ENCODE measurements around the gene MSANTD3.

The MSANTD3 gene

DNA sequence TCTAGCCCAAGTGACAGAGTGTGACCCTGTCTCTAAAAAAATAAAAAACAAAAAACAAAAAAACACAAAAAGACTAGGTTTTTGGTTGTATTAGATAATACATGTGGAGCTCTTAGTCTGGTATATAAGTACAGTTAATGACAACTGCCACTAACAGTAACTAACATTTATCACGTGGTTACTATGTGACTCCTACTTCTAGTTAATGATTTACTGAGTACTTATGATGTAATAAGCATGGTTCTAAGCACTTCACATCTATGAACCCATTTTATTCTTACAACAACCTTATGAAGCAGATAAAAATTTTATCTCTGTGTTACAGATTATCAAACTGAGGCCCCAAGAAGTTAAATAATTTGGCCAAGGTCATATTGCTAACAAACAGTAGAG lies 39.9 kb downstream of the MSANTD3 start:
- H3K4me3 ChIP-seq (ENCODE audit: low read depth, low read length), result no peak overlapping the region
- TF ChIP-seq, protein P1, sequence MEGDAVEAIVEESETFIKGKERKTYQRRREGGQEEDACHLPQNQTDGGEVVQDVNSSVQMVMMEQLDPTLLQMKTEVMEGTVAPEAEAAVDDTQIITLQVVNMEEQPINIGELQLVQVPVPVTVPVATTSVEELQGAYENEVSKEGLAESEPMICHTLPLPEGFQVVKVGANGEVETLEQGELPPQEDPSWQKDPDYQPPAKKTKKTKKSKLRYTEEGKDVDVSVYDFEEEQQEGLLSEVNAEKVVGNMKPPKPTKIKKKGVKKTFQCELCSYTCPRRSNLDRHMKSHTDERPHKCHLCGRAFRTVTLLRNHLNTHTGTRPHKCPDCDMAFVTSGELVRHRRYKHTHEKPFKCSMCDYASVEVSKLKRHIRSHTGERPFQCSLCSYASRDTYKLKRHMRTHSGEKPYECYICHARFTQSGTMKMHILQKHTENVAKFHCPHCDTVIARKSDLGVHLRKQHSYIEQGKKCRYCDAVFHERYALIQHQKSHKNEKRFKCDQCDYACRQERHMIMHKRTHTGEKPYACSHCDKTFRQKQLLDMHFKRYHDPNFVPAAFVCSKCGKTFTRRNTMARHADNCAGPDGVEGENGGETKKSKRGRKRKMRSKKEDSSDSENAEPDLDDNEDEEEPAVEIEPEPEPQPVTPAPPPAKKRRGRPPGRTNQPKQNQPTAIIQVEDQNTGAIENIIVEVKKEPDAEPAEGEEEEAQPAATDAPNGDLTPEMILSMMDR (IDR thresholded peaks at IDR 0.05; ENCODE audit: low read depth, low read length), result no peak

DNA sequence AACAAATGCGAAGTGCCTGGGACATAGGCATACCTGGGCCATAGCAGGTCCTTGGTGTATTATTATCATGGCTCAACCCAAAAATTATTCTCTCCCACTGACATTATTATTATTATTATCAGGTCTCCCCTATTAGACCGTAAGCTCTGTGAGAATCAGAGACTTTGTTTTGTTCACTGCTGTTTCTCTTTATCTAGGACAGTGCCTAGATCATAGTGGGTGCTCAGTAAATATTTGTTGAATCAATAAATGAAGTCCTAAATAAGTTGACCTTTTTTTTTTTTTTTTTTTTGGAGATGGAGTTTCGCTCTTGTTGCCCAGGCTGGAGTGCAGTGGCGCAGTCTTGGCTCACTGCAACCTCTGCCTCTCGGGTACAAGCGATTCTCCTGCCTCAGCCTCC lies 41.1 kb downstream of the MSANTD3 start:
- no peak overlapping the region for H3K4me3 ChIP-seq (ENCODE audit: low read depth, low read length)
- TF ChIP-seq, protein P1 (IDR thresholded peaks at IDR 0.05; ENCODE audit: low read depth, low read length), result no peak

DNA sequence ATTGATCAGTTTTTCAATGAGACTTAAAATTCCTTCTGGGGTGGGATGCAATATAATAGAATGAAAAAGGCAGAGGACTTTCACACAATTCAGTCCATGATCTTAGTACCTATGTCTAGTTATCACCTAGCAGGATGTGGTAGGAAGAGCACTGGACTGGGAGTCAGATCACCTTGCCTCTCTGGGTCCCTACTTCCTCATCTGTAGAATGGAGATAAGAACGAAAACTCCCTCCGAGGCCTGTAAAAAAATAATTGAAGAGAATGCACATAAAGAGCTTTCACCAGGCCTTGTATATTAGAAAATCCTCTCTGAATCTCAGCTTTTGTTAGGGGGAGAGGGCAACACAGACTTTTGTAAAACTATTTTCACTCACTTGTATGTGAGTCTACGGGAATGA lies 45.3 kb downstream of the MSANTD3 start:
- TF ChIP-seq, protein P1 (IDR thresholded peaks at IDR 0.05; ENCODE audit: low read depth, low read length), result no peak
- peak overlapping the region; percentile 73 for H3K4me3 ChIP-seq (ENCODE audit: low read depth, low read length)

DNA sequence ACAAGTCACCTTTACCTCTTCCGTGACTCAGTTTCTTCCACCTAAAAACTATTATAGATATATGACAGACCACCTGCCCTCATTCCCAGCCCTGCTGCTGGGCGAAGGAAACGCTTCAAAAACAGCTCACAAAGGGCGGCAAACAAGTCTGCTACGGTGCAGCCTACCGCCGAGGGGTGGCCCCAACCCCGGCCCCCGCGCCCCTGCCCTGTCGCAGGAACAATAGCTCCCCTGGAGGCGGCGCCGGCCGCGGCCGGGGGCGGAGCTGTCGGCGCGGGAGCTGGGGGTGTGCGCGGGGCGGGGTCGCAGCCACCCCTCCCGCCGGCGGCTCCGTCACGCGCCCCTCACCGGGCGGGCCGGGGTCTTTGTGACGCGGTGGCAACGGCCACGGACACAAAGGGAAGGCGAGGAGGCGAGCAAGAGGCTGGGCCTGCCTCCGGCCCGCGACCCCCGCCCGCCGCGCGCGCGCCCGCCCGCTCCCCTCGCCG lies 45.9 kb downstream of the MSANTD3 start, which contains the start of gene TMEFF1:
Gene TMEFF1 (plus strand): TSS at position 362 of the 488 bp plus-strand sequence. CDS start 396 bp downstream, outside the sequence.
- peak within 1 kb of the TSS; percentile 73 for H3K4me3 ChIP-seq (ENCODE audit: low read depth, low read length)
- TF ChIP-seq, protein P1 (IDR thresholded peaks at IDR 0.05; ENCODE audit: low read depth, low read length), result no peak

DNA sequence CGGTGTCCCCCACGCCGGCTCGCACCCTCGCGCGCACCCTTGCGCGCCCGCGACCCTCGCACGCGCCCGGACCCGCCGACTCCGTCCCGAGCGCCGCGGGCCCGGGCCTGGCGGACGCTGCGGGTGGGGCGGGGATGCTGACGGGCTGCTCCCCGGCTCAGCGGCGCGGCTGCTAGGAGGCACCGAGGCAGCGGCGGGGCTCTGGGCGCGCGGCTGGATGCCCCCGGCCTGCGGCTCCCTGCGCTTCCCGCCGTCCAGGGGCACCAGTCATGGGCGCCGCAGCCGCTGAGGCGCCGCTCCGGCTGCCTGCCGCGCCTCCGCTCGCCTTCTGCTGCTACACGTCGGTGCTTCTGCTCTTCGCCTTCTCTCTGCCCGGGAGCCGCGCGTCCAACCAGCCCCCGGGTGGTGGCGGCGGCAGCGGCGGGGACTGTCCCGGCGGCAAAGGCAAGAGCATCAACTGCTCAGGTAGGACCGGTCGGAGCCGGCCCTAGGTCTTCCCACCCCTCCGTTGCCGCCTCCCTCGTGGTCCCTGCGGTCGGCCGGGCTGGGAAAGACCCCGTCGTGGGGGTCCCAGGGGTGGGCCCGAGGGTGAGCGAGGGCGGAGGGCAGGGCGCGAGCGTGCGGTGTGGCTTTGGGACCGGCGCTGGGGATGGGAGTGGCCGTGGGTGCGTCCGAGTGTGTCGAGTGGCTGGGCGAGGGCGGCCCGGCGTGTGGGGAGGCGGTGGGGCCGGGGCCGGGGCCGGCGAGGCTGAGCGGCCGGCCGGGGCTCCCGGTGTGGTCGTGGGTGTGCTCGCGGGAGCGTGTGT lies 46.5 kb downstream of the MSANTD3 start:
- H3K4me3 ChIP-seq (ENCODE audit: low read depth, low read length), result peak overlapping the region; percentile 73
- TF ChIP-seq, protein P1 (IDR thresholded peaks at IDR 0.05; ENCODE audit: low read depth, low read length), result no peak

DNA sequence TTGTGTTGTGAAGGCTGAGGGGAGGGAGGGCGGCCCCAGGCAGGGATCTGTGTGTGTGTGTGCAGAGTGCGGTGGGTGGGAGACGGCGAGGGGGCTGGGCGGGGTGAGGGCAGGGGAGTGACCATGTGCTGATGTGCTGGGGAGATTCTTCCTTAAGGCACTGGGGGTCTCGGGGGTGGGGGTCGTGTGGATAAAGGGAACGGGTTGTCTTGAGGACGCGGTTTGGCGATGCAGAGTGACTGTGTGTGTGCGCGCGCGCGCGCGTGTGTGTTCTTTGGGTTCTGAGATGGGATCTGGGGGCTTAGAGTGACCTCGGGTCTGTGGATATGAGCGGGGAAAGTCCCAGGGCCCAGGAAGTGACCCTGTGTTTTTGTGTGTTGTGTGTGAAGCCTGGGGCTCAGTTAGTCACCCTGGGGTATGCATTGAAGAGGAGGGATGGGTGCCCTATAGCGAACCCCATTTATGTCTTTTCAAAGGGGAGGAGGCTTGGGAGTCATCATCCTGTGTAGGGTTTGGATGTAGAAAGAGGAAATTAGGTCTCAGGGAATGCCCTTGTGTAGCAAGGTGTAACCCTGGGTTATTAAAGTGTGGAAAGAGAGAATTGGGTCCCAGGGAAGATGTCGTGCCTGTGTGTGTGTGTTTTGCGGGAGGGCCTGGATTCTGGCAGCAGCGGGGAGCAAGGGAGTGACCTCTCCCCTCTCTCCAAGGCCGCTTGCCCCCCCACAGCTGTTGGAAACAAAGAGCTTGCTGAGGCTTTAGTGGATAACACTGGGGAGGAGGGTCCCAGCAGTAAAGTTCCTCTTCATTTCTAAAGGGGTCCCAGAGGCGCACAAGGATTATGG lies 47.4 kb downstream of the MSANTD3 start:
- H3K4me3 ChIP-seq (ENCODE audit: low read depth, low read length), result peak overlapping the region; percentile 73
- TF ChIP-seq, protein P1 (IDR thresholded peaks at IDR 0.05; ENCODE audit: low read depth, low read length), result no peak
